NCI-H187 treated with DMSO at 0.1 percent for 48 hours (cell line): Measurements from ENCODE around the gene GPR171.
A peak's percentile ranks its signal among the peaks of the same experiment; 100 is the strongest.
"Not testable (repeated sequence)": the region's sequence is repeated elsewhere in the genome, so short reads cannot be mapped to it uniquely, and the experiment has no call there.

Experiments
- DNase-seq: peaks from one replicate; lab custom pipeline; 2025; lab: John Stamatoyannopoulos, UW

Gene GPR171

GRCh38 chr3:151175952-151176351, 27.1 kb downstream of the GPR171 start:
- no peak for DNase-seq

- DNase-seq, result no peak
Observed at GRCh38 chr3:151174351-151174750, 28.7 kb downstream of the GPR171 start.

- no peak for DNase-seq
Observed at GRCh38 chr3:151171145-151171757, 31.8 kb downstream of the GPR171 start.

GRCh38 chr3:151169948-151170679, 32.9 kb downstream of the GPR171 start:
- not testable (repeated sequence) for DNase-seq

- no peak for DNase-seq
Observed at GRCh38 chr3:151169262-151169947, 33.6 kb downstream of the GPR171 start.

- DNase-seq, result no peak
Observed at GRCh38 chr3:151168269-151169094, 34.5 kb downstream of the GPR171 start.

- DNase-seq, result no peak
Observed at GRCh38 chr3:151166161-151166560, 36.9 kb downstream of the GPR171 start.

GRCh38 chr3:151165226-151165625, 37.8 kb downstream of the GPR171 start:
- DNase-seq, result no peak

- no peak for DNase-seq
Observed at GRCh38 chr3:151159806-151160205, 43.2 kb downstream of the GPR171 start.

- peak; percentile 11 for DNase-seq
Observed at GRCh38 chr3:151156618-151157216, 46.3 kb downstream of the GPR171 start.

GRCh38 chr3:151155409-151156128, 47.4 kb downstream of the GPR171 start:
- DNase-seq, result no peak

GRCh38 chr3:151154566-151154965, 48.5 kb downstream of the GPR171 start:
- no peak for DNase-seq

- no peak for DNase-seq
Observed at GRCh38 chr3:151152455-151153079, 50.4 kb downstream of the GPR171 start.
